GM19452 (cell line): ENCODE data around the gene KCNIP1.

Experiments used
- ATAC-seq: cut with Tn5 transposase; IDR thresholded peaks from one replicate; pipeline ENCODE4 v1.9.1; 2021; ENCODE audit not compliant: unreplicated experiment

The KCNIP1 gene

GRCh38 chr5:170562166-170562874 is 58.5 kb downstream of the KCNIP1 start:
- no peak for ATAC-seq

- no peak for ATAC-seq
Measured at GRCh38 chr5:170562875-170563228, 59.0 kb downstream of the KCNIP1 start.

DNA sequence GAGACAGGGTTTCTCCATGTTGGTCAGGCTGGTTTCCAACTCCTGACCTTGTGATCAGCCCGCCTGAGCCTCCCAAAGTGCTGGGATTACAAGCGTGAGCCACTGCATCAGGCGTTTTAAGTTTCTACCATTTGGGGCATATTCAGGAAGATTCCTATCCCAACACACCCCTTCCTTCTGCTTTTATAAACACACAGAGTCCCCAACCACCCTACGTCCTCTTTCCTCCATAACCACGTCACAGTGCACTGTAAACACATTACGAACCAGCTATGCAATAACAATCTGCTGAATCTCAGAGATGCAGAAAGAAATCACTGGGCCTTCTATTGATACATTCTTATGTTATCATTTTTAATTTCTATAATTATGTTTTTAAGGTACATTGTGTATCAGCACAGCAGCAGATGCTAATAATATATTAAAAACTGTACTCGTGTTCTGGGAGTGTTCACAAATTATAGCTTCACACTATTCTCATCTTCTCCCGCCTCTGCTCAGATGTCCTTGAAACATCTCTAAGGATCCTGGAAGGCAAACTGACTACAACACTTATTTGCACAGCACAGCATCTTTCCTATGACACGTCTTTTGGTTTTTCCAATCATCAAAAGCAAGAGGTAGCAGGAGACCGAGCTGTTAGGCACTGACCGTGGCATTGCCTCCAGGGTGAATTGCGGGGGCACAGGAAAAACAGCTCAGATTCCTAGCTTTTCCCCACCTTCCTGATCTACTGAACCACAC is 60.2 kb downstream of the KCNIP1 start:
- ATAC-seq = no peak

DNA sequence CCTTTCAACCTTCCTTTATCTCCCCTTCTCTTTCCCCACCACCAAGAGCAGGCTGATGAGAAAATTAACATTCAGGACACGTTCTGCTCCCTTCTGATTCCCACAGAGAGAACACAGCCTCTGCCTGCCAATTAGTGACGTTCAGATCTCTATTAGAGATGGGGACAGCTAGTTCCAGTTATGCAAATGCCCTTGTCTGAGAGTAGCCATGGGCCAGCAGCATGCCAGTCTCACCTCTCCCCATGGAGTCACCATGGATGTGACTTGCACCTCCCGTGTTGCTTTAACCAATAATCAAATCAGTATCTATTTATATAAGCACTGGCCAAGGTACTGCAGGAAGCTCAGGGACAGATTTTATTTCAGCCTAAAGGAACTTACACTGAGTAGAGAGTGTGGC is 61.3 kb downstream of the KCNIP1 start:
- no peak for ATAC-seq

- no peak for ATAC-seq
Measured at GRCh38 chr5:170569101-170569500, 65.3 kb downstream of the KCNIP1 start.

DNA sequence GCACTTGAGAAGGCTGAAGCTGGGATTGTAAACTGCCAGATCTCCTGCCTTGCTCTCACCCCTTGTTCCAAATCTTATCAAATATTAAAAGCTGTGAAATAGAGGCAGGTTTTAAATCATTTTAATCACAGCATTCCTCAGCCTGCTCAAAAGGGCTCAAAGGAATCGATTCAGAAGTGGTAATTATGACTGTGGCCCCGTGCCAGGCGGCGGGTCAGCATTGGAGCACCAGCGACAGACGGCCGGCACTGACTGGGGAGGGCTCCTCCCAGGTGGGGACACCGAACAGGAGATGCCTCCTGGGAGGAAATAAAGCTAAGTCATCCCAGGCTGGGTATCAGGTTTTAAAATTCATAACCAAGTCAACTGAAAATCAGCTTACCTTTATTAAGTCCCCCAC is 66.7 kb downstream of the KCNIP1 start:
- ATAC-seq = no peak

DNA sequence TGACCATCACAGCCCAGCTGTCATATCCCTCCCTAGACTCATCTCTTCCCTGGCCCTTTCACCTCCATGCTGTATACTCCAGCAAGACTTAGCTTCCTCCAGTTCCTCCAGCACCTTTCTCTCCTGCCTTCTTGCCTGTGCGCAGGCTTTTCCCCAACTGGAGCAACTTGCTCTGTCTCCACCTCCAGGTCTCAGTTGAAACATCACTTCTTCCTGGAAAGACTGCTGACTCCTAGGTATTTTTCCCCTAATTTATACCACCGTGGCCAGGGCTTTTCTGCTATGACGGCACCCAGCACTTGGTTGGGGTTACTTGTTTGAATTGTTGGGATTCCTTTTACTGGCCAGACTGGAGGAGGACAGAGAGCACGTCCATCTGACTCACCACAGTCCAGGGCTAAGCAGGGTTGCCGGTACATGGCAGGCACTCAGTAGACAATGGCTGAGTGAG is 67.5 kb downstream of the KCNIP1 start:
- ATAC-seq = no peak

DNA sequence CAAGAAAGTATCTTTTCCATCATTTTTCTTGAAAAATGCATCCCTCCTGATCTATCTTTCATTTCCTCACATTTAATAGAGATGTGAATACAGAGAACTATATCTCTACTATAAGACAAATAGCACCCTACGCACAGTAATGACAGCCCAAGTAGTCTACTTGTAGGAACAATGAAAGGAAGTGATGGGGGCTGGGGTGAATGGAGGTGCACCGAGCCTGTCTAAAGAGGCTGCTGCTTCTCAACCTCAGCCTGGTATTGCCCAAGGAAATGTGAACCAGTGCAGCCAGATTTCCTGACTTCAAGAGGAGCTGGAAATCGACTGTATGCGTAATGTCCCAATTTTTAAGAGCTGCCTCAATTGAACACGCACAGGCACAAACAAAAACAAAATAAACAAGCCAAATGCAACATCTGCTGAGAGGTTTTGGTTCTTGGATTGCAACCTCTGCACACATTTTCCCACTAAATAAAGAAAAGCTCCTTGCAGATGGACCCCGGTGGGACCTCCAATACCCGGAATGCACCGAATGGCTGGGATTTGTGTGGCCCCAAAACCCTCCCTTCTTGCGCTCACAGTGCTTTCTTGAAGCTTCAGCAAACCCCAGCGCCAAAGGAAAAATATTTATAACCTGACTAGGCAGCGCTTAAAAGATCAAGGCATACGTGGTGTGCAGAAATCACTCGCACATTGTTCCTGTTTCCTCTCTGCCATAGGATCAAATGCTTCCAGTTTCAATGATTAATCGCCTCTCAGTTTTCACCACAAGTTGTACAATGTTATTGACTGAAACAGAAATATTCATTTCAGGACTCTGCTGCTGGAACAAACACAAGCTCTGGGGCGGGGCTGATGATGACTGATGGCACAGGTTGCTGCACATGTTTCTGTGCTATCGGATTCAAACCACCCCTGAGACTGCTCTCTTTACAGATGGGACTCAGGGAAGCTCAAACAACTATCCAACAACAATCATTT is 68.3 kb downstream of the KCNIP1 start:
- peak; percentile 92 for ATAC-seq

DNA sequence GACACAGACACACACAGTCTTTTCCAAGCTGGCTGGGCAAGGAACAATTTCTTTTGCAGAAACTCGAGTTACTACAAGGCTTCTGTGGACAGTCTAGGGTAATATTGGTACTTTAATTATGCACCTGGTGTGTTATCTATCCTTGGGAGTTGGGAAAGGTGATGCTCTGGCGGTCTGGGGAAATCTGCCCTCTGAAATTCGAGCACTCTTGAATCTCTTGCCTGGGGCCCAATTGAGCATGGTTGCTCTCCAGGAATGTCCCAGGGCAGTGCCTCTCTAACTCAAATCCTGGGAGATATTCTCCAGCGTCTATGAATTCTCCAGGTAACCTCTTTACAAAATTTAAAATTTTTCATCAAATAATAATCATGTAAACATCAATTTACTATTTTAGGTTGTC is 69.3 kb downstream of the KCNIP1 start:
- no peak for ATAC-seq

DNA sequence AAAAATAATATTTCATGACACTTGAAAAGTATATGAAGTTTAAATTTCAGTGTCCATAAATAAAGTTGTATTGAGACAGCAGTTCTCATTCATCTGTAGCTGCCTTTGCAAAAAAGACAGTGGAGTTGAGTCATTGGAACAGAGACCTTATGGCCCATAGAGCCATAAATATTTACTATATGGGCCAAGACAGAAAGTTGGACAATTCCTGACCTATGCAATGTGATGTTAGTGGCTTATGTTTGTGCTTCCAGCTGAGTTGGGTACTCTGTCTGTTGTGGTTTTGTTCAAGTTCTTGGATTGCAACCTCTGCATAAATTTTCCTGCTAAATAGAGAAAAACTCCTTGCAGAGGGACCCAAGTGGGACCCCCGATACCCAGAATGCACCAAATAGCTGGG is 69.8 kb downstream of the KCNIP1 start:
- no peak for ATAC-seq

- no peak for ATAC-seq
Measured at GRCh38 chr5:170576602-170577535, 73.0 kb downstream of the KCNIP1 start.

DNA sequence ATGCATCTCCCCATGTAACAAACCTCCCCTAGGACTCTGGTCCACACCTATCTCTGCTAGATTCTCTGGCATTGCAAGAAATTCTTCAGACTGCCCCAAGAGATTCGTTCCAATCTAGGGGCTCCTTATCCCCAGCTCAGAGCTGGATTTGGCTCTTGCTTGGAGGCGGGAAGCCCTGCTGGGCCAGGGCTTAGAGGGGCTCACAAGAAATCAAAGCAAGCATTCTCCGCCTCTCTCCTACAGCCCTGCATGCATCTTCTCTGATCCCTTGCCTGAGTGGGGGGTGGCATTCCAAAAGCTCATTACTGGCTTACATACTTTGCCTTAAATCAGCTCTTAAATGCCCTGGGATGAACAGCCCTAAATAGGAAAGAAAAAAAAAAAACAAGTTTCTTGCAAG is 75.8 kb downstream of the KCNIP1 start:
- no peak for ATAC-seq

GRCh38 chr5:170581211-170581610 is 77.4 kb downstream of the KCNIP1 start:
- no peak for ATAC-seq

DNA sequence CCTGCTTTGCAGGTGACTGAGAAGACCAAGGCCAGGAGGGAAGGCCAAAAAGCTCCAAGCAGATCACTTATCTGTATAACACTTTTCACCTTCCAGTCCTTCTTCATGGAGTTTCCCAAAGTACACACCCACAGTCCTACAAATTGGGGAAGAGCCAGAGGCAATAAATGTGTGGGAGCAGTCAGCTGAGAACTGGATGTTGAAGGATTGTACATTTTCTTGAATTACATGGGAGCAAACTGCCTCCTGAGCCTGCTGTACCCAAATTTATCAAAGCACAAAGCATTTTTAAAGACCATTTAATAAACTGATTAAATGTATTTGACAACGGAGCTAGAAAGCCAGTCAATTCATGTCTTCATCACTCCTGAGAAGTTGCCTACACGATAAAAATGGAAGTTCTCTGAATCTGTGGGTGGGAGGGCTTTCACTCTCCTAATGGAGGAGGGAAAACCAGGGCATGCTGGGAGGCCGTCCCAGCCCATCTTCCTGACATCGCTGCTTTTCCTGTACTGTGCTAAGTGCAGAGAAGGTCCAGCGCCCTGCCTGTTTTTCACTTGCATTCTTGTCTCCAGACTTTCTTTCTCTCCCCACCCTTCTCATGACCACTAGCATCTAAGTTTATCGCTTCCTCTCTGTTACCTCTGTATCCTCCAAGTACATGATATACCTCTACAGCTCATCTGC is 79.0 kb downstream of the KCNIP1 start:
- no peak for ATAC-seq

GRCh38 chr5:170584003-170584402 is 80.2 kb downstream of the KCNIP1 start:
- ATAC-seq = no peak

DNA sequence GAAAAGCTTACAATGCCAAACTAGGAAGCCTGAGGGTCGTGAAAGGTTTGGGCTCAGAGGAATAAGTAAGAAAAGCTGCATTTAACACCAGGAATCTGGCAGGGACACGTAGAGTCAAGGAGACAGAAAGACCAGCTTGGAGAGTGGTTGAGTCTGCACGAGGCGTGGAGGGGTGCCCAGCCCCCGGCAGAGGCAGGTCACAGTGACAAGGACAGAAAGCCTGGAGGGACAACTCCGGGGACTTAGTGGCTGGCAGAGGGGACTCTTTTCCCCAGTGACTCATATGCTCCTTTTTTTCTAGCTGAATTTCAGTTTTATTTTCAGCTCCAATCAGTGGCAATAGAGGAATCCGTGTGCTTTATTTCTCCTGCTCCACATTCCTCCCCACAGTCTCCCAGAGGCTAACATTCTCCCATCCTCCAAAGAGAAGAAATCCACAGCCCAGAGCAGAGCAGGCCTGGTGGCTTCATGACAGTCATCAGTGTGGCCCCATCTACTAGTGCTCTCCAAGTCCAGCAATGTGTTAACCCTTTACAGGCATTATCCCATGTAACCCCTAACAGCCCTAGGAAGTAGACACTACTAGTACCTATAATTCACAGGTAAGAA is 80.7 kb downstream of the KCNIP1 start:
- ATAC-seq = no peak

GRCh38 chr5:170585273-170585948 is 81.6 kb downstream of the KCNIP1 start:
- ATAC-seq = no peak

DNA sequence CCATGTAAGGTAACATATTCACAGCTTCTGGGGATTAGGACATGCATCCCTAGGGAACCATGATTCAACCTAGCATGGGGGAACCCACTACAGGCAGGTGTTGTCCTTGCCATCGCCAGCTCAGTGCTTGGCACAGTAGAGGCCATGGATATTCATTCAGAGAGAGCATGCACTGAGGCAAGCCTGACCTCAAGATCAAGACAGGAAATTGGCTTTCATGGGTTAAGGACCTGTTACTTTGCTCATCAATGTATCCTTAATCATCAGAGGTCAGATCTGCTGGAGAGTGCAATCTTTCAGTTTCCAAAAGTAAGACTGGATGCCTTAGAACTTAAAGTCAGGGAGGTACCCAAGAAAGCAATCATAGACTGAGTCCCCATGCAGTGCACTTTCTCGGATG is 84.0 kb downstream of the KCNIP1 start:
- no peak for ATAC-seq

- ATAC-seq = no peak
Measured at GRCh38 chr5:170589643-170590042, 85.8 kb downstream of the KCNIP1 start.
